ENCODE data around the gene RAMAC.
"Not testable (repeated sequence)": the region's sequence is repeated elsewhere in the genome, so short reads cannot be mapped to it uniquely, and the experiment has no call there.

Gene RAMAC

DNA sequence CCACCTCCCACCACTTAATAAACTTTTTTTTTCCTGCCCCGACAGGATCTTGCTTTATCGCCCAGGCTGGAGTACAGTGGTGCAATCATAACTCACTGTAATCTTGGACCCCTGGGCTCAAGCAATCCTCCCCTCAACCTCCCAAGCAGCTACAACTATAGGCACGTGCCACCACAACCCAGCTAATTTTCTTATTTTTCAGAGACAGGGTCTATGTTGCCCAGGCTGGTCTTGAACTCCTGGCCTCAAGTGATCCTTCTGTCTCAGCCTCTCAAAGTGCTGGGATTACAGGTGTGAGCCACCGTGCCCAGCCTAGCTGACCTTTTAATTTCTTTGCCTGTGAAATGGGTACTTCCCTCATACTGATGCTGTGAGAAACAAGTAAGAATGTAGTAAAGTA, 29.4 kb downstream of the RAMAC start:
- no peak for DNase-seq

GRCh38 chr15:83016906-83017305, 30.9 kb downstream of the RAMAC start:
- no peak for DNase-seq

GRCh38 chr15:83018436-83018835, 32.4 kb downstream of the RAMAC start:
- no peak for DNase-seq

- no peak for DNase-seq
These were observed 44.0 kb downstream of the RAMAC start for GRCh38 chr15:83030021-83030420.

DNA sequence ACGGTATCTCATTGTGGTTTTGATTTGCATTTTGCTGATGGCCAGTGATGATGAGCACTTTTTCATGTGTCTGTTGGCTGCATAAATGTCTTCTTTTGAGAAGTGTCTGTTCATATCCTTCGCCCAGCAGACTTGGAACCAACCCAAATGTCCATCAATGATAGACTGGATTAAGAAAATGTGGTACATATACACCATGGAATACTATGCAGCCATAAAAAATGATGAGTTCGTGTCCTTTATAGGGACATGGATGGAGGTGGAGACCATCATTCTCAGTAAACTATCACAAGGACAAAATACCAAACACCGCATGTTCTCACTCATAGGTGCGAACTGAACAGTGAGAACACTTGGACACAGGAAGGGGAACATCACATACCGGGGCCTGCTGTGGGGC, 45.2 kb downstream of the RAMAC start:
- not testable (repeated sequence) for DNase-seq

DNA sequence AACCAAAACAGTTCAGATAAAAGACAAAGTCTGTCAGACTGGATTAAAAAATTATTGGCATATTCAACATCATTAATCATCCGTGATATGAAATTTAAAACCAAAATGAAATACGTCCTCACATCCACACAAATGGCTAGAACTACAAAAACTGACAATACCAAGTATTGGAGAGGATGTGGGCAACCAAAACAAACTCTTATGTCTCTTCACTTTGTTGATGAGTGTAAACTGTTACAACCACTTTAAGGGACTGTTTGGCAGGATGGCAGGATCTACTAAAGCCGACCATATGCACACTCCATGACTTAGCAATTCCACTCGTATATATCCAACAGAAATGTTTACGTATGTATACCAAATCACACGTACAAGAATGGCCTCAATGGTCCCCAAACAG, 50.2 kb downstream of the RAMAC start:
- no peak for DNase-seq

GRCh38 chr15:83039206-83039605, 53.2 kb downstream of the RAMAC start:
- DNase-seq, result no peak

Measured in activated naive CD4-positive, alpha-beta T cell treated with Interleukin-2 at 50 U/mL for 16 hours (primary cell).